A673 (cell line): ENCODE measurements around the gene DIO2. TPM values are rescaled to one million over a fixed set of nuclear protein-coding genes. Genes with fewer than 3 reads are reported as not detected.

Experiments used
- BruUV-seq: library from RNA; stranded (reverse); fragments of 400-500 nt; replicated peaks from 2 replicates; lab custom pipeline; 2021; lab: Mats Ljungman, UMichigan
- CTCF ChIA-PET: fragments of 300-600 bp; sonication (Branson Sonifier 250); formaldehyde crosslinking; loops from one replicate; lab custom pipeline; 2022; ENCODE audit warnings: antibody characterized with exemption; lab: Charles Lee
- POLR2A ChIA-PET: fragments of 300-600 bp; sonication (Branson Sonifier 250); formaldehyde crosslinking; loops from one replicate; lab custom pipeline; 2022; ENCODE audit warnings: antibody characterized with exemption; ENCODE audit not compliant: low non-redundant PET; lab: Charles Lee
- DNase-seq: peaks from one replicate; pipeline ENCODE4 v3.0.0-alpha.2; 2015; ENCODE audit warnings: low spot score
- H3K27ac ChIP-seq: fragments of 200-600 bp; sonication (generic); 2 replicates; pipeline ENCODE4 v1.5.1; 2016; ENCODE audit warnings: mixed run types, low read depth, mild to moderate bottlenecking, mixed read lengths, antibody characterized with exemption, low read length; ENCODE audit not compliant: poor library complexity, severe bottlenecking
- H3K27me3 ChIP-seq: fragments of 200-600 bp; sonication (generic); replicated peaks from 2 replicates; pipeline ENCODE4 v1.6.1; 2017; ENCODE audit warnings: mixed run types, low read depth, mild to moderate bottlenecking, mixed read lengths, antibody characterized with exemption, low read length; ENCODE audit not compliant: insufficient read depth, poor library complexity
- H3K36me3 ChIP-seq: fragments of 200-600 bp; sonication (generic); 2 replicates; pipeline ENCODE4 v1.6.1; 2016; ENCODE audit warnings: mixed run types, mild to moderate bottlenecking, mixed read lengths, antibody characterized with exemption, low read length; ENCODE audit not compliant: insufficient read depth, poor library complexity, severe bottlenecking
- H3K4me1 ChIP-seq: fragments of 200-600 bp; sonication (generic); 2 replicates; pipeline ENCODE4 v1.6.1; 2017; ENCODE audit warnings: mixed run types, mild to moderate bottlenecking, mixed read lengths, antibody characterized with exemption, low read length; ENCODE audit not compliant: insufficient read depth, poor library complexity, severe bottlenecking
- H3K4me3 ChIP-seq: fragments of 200-600 bp; sonication (generic); 2 replicates; pipeline ENCODE4 v1.5.1; 2016; ENCODE audit warnings: low read depth, mixed run types, mild to moderate bottlenecking, mixed read lengths, low read length; ENCODE audit not compliant: poor library complexity, severe bottlenecking
- H3K9me3 ChIP-seq: fragments of 200-600 bp; sonication (generic); 2 replicates; pipeline ENCODE4 v1.6.1; 2016; ENCODE audit warnings: mixed run types, low read depth, mild to moderate bottlenecking, mixed read lengths, antibody characterized with exemption, low read length; ENCODE audit not compliant: poor library complexity, severe bottlenecking
- CTCF ChIP-seq: fragments of 300-800, 200-600 bp; sonication (generic); conservative IDR thresholded peaks from 2 replicates; pipeline ENCODE4 v1.5.1; 2017; ENCODE audit warnings: low read depth, mild to moderate bottlenecking, antibody characterized with exemption, low read length, moderate library complexity, mixed read lengths
- EZH2 ChIP-seq: fragments of 200-600 bp; sonication (generic); IDR thresholded peaks from 2 replicates; pipeline ENCODE4 v1.6.1; 2017; ENCODE audit warnings: borderline replicate concordance, low read depth, mild to moderate bottlenecking, mixed read lengths, antibody characterized with exemption, low read length; ENCODE audit not compliant: poor library complexity, severe bottlenecking
- intact Hi-C: fragments of 100-400 bp; cut with micrococcal nuclease; formaldehyde crosslinking; loops from one replicate; pipeline ENCODE4 v1.10.0; 2022; ENCODE audit not compliant: unreplicated experiment
- total RNA-seq: library from RNA; stranded (reverse); gene quantifications from 2 replicates; pipeline ENCODE4 v1.2.3, GENCODE V29; 2021

DIO2 gene
- total RNA-seq, 1 experiment from 2014 or later = 0.09 TPM

GRCh38 chr14:80208461-80208860 lies 2.8 kb downstream of the DIO2 start:
- TF ChIP-seq CTCF (no peak), EZH2 (no peak)
- no TSS peak for BruUV-seq
- no peak overlapping the region for H3K27ac ChIP-seq

GRCh38 chr14:80206351-80207080 lies 4.8 kb downstream of the DIO2 start:
- no peaks in the 10 kb centered on the region for H3K9me3 ChIP-seq
- no peaks in the 10 kb centered on the region for H3K36me3 ChIP-seq
- intact Hi-C loops = no loop called here
- POLR2A ChIA-PET = no interaction called here
- BruUV-seq = no TSS peak
- TF ChIP-seq CTCF (no peak), EZH2 (no peak)
- no peak overlapping the region for H3K4me3 ChIP-seq
- H3K27ac ChIP-seq = no peak overlapping the region
- CTCF ChIA-PET = no interaction called here
- no peaks in the 10 kb centered on the region for H3K27me3 ChIP-seq
- DNase-seq = no peak
- H3K4me1 ChIP-seq = no peaks in the 10 kb centered on the region

More at GRCh38 chr14:80208461-80208860, 2.8 kb downstream of the DIO2 start:
- Histone ChIP-seq H3K36me3 (no peaks in the 10 kb centered on the region), H3K4me3 (no peak overlapping the region), H3K9me3 (no peaks in the 10 kb centered on the region), H3K27me3 (no peaks in the 10 kb centered on the region), H3K4me1 (no peaks in the 10 kb centered on the region)
- ChIA-PET CTCF (no interaction called here), POLR2A (no interaction called here)
- intact Hi-C loops = no loop called here
- no peak for DNase-seq

- no peak overlapping the region for H3K27ac ChIP-seq
- intact Hi-C loops = no loop called here
- TF ChIP-seq CTCF (peak; percentile 73), EZH2 (no peak)
- H3K9me3 ChIP-seq = no peaks in the 10 kb centered on the region
- ChIA-PET CTCF (interaction anchor here (0.6 to 1.5 kb wide), 4 partner anchors 13 to 784 kb away, joined by 4 to 6 read pairs (median 4); no protein-coding TSS in a partner anchor), POLR2A (no interaction called here)
- no TSS peak for BruUV-seq
- H3K36me3 ChIP-seq = no peaks in the 10 kb centered on the region
- H3K27me3 ChIP-seq = no peaks in the 10 kb centered on the region
- no peak overlapping the region for H3K4me3 ChIP-seq
- H3K4me1 ChIP-seq = no peaks in the 10 kb centered on the region
- DNase-seq = peak; percentile 52
Measured at GRCh38 chr14:80202888-80203562, 8.3 kb downstream of the DIO2 start.
